HL-60/S4 treated with retinoic acid at 250 ng/mL for 4 days and 3 days (cell line): Measurements from ENCODE around the gene ADARB2.

ENCODE experiments used
- in situ Hi-C: fragments of 300-500 bp; cut with MboI; formaldehyde crosslinking; loops from 2 replicates; pipeline ENCODE4 v1.7.0; 2022; ENCODE audit warnings: low sequenced_read_pairs

ADARB2 gene

GRCh38 chr10:1598393-1599153 is 138.8 kb downstream of the ADARB2 start:
- in situ Hi-C loops, result no loop called here

- in situ Hi-C loops, result no loop called here
Measured at GRCh38 chr10:1597370-1598146, 139.8 kb downstream of the ADARB2 start.

GRCh38 chr10:1596482-1597099 is 140.7 kb downstream of the ADARB2 start:
- in situ Hi-C loops, result no loop called here

- in situ Hi-C loops, result no loop called here
Measured at GRCh38 chr10:1595726-1596125, 141.6 kb downstream of the ADARB2 start.

- in situ Hi-C loops, result no loop called here
Measured at GRCh38 chr10:1595242-1595600, 142.1 kb downstream of the ADARB2 start.

- in situ Hi-C loops, result no loop called here
Measured at GRCh38 chr10:1594372-1595241, 142.7 kb downstream of the ADARB2 start.

- in situ Hi-C loops, result no loop called here
Measured at GRCh38 chr10:1591742-1592141, 145.6 kb downstream of the ADARB2 start.

- in situ Hi-C loops, result no loop called here
Measured at GRCh38 chr10:1591045-1591444, 146.3 kb downstream of the ADARB2 start.

- in situ Hi-C loops, result no loop called here
Measured at GRCh38 chr10:1589257-1589656, 148.1 kb downstream of the ADARB2 start.

- in situ Hi-C loops, result no loop called here
Measured at GRCh38 chr10:1582739-1583138, 154.6 kb downstream of the ADARB2 start.

GRCh38 chr10:1581189-1581588 is 156.1 kb downstream of the ADARB2 start:
- in situ Hi-C loops, result no loop called here

- in situ Hi-C loops, result no loop called here
Measured at GRCh38 chr10:1579671-1580070, 157.7 kb downstream of the ADARB2 start.

GRCh38 chr10:1579141-1579491 is 158.2 kb downstream of the ADARB2 start:
- in situ Hi-C loops, result no loop called here

- in situ Hi-C loops, result no loop called here
Measured at GRCh38 chr10:1578392-1579140, 158.8 kb downstream of the ADARB2 start.

- in situ Hi-C loops, result no loop called here
Measured at GRCh38 chr10:1577945-1578344, 159.4 kb downstream of the ADARB2 start.

- in situ Hi-C loops, result no loop called here
Measured at GRCh38 chr10:1577373-1577770, 160.0 kb downstream of the ADARB2 start.

- in situ Hi-C loops, result no loop called here
Measured at GRCh38 chr10:1576467-1577372, 160.6 kb downstream of the ADARB2 start.

- in situ Hi-C loops, result no loop called here
Measured at GRCh38 chr10:1575481-1576244, 161.7 kb downstream of the ADARB2 start.

- in situ Hi-C loops, result no loop called here
Measured at GRCh38 chr10:1574719-1575118, 162.6 kb downstream of the ADARB2 start.
